ENCODE results near the gene ZC3H7A. TPM values are rescaled to one million over a fixed set of nuclear protein-coding genes. Genes with fewer than 3 reads are reported as not detected.

Gene ZC3H7A
- total and polyA plus RNA-seq, 4 donors = 12.4 to 37.7 (median 24.7) TPM

DNA sequence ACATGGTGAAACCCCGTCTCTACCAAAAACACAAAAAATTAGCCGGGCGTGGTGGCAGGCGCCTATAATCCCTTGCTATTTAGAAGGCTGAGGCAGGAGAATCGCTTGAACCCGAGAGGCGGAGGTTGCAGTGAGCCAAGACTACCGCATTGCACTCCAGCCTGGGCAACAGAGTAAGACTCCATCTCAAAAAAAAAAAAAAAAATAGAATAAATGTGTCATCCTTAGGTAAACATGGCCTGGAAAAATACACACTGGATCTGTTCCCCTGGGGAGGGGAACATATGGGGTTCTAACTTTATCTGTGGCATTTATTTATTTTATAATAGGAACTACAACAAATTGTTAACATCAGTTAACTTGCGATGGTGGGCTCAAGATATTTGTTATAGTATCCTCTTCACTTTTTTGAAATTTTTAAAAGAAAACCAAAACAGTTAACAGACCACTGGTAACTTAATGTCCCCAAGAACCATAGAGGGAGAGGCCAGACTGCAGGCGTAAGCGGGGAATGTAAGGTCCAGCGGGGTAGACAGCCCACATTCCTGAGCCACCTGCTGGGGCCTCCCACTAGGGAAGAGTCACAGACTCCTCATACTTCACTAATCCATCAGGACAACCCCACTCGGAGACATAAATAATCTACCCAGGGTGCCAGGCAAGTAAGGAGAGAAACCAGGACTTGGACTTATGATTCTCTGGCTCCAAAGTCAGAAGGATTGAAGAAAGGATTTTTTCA, 41.9 kb downstream of the ZC3H7A start:
- Histone ChIP-seq H3K27ac (ENCODE audit: low read depth in 1 of 2, low read length in 2 of 2) (peak overlapping the region; percentile 40 to 57), H3K4me1 (ENCODE audit: control insufficient read depth in 4 of 4, insufficient read depth in 4 of 4, low read length in 3 of 4) (peaks cover 3 to 39% (median 27%) of the 10 kb centered on the region in 4 donors), H3K4me3 (ENCODE audit: low read depth in 1 of 3, low read length in 3 of 3) (no peak overlapping the region), H3K36me3 (ENCODE audit: control insufficient read depth in 4 of 4, insufficient read depth in 3 of 4, low read depth in 1 of 4, low read length in 3 of 4) (peaks cover 3 to 36% (median 33%) of the 10 kb centered on the region in 4 donors), H3K9ac (ENCODE audit: low read depth in 1 of 2, low read length in 2 of 2) (no peak overlapping the region), H3K27me3 (ENCODE audit: control insufficient read depth in 4 of 4, insufficient read depth in 4 of 4, low read length in 3 of 4) (no peaks in the 10 kb centered on the region), H3K9me3 (ENCODE audit: control insufficient read depth in 4 of 4, low read length in 3 of 4) (no peaks in the 10 kb centered on the region)
- DNase-seq (ENCODE audit: low spot score) = no peak
- TF ChIP-seq HNF4A (conservative IDR thresholded peaks at IDR 0.05) = peak in 1 of 2 donors; percentile 11
- TF ChIP-seq MAX (IDR thresholded peaks at IDR 0.05) = no peak
- TF ChIP-seq JUND (IDR thresholded peaks at IDR 0.05) = peak in 1 of 2 donors; percentile 32
- TF ChIP-seq FOXA2 (IDR thresholded peaks at IDR 0.05) = peak; percentile 66
- no peak for TF ChIP-seq NR2F2 (IDR thresholded peaks at IDR 0.05)
- TF ChIP-seq RXRA (IDR thresholded peaks at IDR 0.05) = peak in 1 of 2 donors; percentile 11
- peak; percentile 60 for TF ChIP-seq FOXA1 (IDR thresholded peaks at IDR 0.05)
- WGBS = 93% methylated on average over 13 of the region's 13 CpGs

DNA sequence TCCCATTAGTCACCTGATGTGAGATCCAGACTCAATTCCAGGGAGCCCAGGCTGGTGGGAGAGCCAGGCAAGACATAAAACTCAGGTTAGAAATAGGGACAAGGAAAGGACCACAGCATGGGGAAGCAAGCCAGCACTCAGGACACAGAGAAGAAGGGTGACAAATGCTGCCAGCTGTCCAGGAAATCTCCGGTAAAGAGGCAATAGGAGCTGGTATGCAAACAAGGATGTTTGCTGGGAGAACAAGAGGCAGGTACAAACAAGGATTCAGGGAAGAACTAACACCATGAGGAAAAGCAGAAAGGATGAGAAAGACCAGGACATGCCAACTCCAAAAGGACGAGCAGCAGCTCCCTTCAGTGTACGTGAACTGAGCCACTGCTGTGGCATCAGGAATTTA, 44.2 kb downstream of the ZC3H7A start:
- no peak overlapping the region for H3K4me3 ChIP-seq (ENCODE audit: low read depth in 1 of 3, low read length in 3 of 3)
- DNase-seq (ENCODE audit: low spot score) = no peak
- TF ChIP-seq SP1 (IDR thresholded peaks at IDR 0.05) (no peak), MAX (IDR thresholded peaks at IDR 0.05) (no peak), GABPA (IDR thresholded peaks at IDR 0.05 in 1 of 2, conservative IDR thresholded peaks at IDR 0.05 in 1 of 2) (no peak), YY1 (IDR thresholded peaks at IDR 0.05) (no peak), FOXA1 (IDR thresholded peaks at IDR 0.05) (no peak), EGR1 (IDR thresholded peaks at IDR 0.05; ENCODE audit: low read depth in 2 of 2) (no peak)
- 73% methylated on average over 3 of the region's 3 CpGs for WGBS
- H3K27ac ChIP-seq (ENCODE audit: low read depth in 1 of 2, low read length in 2 of 2) = peak overlapping the region in 1 of 2 donors; percentile 8
- H3K27me3 ChIP-seq (ENCODE audit: control insufficient read depth in 4 of 4, insufficient read depth in 4 of 4, low read length in 3 of 4) = no peaks in the 10 kb centered on the region
- H3K9me3 ChIP-seq (ENCODE audit: control insufficient read depth in 4 of 4, low read length in 3 of 4) = no peaks in the 10 kb centered on the region
- peaks cover 3 to 37% (median 32%) of the 10 kb centered on the region in 4 donors for H3K36me3 ChIP-seq (ENCODE audit: control insufficient read depth in 4 of 4, insufficient read depth in 3 of 4, low read depth in 1 of 4, low read length in 3 of 4)
- peaks cover 0 to 34% (median 21%) of the 10 kb centered on the region in 4 donors for H3K4me1 ChIP-seq (ENCODE audit: control insufficient read depth in 4 of 4, insufficient read depth in 4 of 4, low read length in 3 of 4)
- H3K9ac ChIP-seq (ENCODE audit: low read depth in 1 of 2, low read length in 2 of 2) = no peak overlapping the region

GRCh38 chr16:11750056-11750455, 47.0 kb downstream of the ZC3H7A start:
- TF ChIP-seq, protein P1, sequence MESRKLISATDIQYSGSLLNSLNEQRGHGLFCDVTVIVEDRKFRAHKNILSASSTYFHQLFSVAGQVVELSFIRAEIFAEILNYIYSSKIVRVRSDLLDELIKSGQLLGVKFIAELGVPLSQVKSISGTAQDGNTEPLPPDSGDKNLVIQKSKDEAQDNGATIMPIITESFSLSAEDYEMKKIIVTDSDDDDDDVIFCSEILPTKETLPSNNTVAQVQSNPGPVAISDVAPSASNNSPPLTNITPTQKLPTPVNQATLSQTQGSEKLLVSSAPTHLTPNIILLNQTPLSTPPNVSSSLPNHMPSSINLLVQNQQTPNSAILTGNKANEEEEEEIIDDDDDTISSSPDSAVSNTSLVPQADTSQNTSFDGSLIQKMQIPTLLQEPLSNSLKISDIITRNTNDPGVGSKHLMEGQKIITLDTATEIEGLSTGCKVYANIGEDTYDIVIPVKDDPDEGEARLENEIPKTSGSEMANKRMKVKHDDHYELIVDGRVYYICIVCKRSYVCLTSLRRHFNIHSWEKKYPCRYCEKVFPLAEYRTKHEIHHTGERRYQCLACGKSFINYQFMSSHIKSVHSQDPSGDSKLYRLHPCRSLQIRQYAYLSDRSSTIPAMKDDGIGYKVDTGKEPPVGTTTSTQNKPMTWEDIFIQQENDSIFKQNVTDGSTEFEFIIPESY (IDR thresholded peaks at IDR 0.05) = no peak
- TF ChIP-seq NR2F2 (IDR thresholded peaks at IDR 0.05) (no peak), FOXA1 (IDR thresholded peaks at IDR 0.05) (no peak), GABPA (IDR thresholded peaks at IDR 0.05 in 1 of 2, conservative IDR thresholded peaks at IDR 0.05 in 1 of 2) (no peak), ATF3 (IDR thresholded peaks at IDR 0.05) (no peak), RXRA (IDR thresholded peaks at IDR 0.05) (no peak), YY1 (IDR thresholded peaks at IDR 0.05) (no peak), HNF4A (conservative IDR thresholded peaks at IDR 0.05) (no peak), JUND (IDR thresholded peaks at IDR 0.05) (no peak), HNF4G (IDR thresholded peaks at IDR 0.05) (no peak), RAD21 (IDR thresholded peaks at IDR 0.05) (no peak), TAF1 (conservative IDR thresholded peaks at IDR 0.05) (no peak), MAX (IDR thresholded peaks at IDR 0.05) (no peak)
- TF ChIP-seq, protein P2, sequence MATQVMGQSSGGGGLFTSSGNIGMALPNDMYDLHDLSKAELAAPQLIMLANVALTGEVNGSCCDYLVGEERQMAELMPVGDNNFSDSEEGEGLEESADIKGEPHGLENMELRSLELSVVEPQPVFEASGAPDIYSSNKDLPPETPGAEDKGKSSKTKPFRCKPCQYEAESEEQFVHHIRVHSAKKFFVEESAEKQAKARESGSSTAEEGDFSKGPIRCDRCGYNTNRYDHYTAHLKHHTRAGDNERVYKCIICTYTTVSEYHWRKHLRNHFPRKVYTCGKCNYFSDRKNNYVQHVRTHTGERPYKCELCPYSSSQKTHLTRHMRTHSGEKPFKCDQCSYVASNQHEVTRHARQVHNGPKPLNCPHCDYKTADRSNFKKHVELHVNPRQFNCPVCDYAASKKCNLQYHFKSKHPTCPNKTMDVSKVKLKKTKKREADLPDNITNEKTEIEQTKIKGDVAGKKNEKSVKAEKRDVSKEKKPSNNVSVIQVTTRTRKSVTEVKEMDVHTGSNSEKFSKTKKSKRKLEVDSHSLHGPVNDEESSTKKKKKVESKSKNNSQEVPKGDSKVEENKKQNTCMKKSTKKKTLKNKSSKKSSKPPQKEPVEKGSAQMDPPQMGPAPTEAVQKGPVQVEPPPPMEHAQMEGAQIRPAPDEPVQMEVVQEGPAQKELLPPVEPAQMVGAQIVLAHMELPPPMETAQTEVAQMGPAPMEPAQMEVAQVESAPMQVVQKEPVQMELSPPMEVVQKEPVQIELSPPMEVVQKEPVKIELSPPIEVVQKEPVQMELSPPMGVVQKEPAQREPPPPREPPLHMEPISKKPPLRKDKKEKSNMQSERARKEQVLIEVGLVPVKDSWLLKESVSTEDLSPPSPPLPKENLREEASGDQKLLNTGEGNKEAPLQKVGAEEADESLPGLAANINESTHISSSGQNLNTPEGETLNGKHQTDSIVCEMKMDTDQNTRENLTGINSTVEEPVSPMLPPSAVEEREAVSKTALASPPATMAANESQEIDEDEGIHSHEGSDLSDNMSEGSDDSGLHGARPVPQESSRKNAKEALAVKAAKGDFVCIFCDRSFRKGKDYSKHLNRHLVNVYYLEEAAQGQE (IDR thresholded peaks at IDR 0.05) = no peak
- TF ChIP-seq, protein P3, sequence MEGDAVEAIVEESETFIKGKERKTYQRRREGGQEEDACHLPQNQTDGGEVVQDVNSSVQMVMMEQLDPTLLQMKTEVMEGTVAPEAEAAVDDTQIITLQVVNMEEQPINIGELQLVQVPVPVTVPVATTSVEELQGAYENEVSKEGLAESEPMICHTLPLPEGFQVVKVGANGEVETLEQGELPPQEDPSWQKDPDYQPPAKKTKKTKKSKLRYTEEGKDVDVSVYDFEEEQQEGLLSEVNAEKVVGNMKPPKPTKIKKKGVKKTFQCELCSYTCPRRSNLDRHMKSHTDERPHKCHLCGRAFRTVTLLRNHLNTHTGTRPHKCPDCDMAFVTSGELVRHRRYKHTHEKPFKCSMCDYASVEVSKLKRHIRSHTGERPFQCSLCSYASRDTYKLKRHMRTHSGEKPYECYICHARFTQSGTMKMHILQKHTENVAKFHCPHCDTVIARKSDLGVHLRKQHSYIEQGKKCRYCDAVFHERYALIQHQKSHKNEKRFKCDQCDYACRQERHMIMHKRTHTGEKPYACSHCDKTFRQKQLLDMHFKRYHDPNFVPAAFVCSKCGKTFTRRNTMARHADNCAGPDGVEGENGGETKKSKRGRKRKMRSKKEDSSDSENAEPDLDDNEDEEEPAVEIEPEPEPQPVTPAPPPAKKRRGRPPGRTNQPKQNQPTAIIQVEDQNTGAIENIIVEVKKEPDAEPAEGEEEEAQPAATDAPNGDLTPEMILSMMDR (IDR thresholded peaks at IDR 0.05; ENCODE audit: low read depth, low read length, missing input control) = no peak
- no peak overlapping the region for H3K9ac ChIP-seq (ENCODE audit: low read depth in 1 of 2, low read length in 2 of 2)
- H3K36me3 ChIP-seq (ENCODE audit: control insufficient read depth in 4 of 4, insufficient read depth in 3 of 4, low read depth in 1 of 4, low read length in 3 of 4) = peaks cover 3 to 23% (median 21%) of the 10 kb centered on the region in 4 donors
- H3K27ac ChIP-seq (ENCODE audit: low read depth in 1 of 2, low read length in 2 of 2) = no peak overlapping the region
- H3K4me3 ChIP-seq (ENCODE audit: low read depth in 1 of 3, low read length in 3 of 3) = no peak overlapping the region
- H3K9me3 ChIP-seq (ENCODE audit: control insufficient read depth in 4 of 4, low read length in 3 of 4) = no peaks in the 10 kb centered on the region
- WGBS = 88% methylated on average over 7 of the region's 7 CpGs
- no peak for DNase-seq (ENCODE audit: low spot score)
- no peaks in the 10 kb centered on the region for H3K27me3 ChIP-seq (ENCODE audit: control insufficient read depth in 4 of 4, insufficient read depth in 4 of 4, low read length in 3 of 4)
- H3K4me1 ChIP-seq (ENCODE audit: control insufficient read depth in 4 of 4, insufficient read depth in 4 of 4, low read length in 3 of 4) = peaks cover 3 to 45% (median 30%) of the 10 kb centered on the region in 4 donors
